RWPE1 (cell line): Measurements from ENCODE around the gene CALML5.

Experiments
- CTCF ChIA-PET: fragments of 350-600 bp; sonication (Branson Sonifier 250); formaldehyde crosslinking; extraction: SDS; loops from one replicate; lab custom pipeline; 2021; lab: Yijun Ruan, JAX
- POLR2A ChIA-PET: fragments of 400-600 bp; formaldehyde crosslinking; extraction: SDS; loops from one replicate; lab custom pipeline; 2020; ENCODE audit warnings: antibody characterized with exemption; ENCODE audit not compliant: low non-redundant PET; lab: Yijun Ruan, JAX
- DNase-seq: peaks from one replicate; pipeline ENCODE4 v3.0.0; 2012; ENCODE audit warnings: low spot score
- H3K27ac ChIP-seq: fragments of 450-650 bp; 2 replicates; pipeline ENCODE4 v1.5.1; 2017
- CTCF ChIP-seq: fragments of 450-650 bp; conservative IDR thresholded peaks from 2 replicates; pipeline ENCODE4 v1.5.1; 2017; ENCODE audit warnings: low read depth, mild to moderate bottlenecking

Gene CALML5

GRCh38 chr10:5482016-5482415 lies 17.4 kb downstream of the CALML5 start:
- CTCF ChIA-PET = no interaction called here
- DNase-seq = no peak
- H3K27ac ChIP-seq = no peak overlapping the region
- no peak for TF ChIP-seq CTCF
- POLR2A ChIA-PET = no interaction called here

DNA sequence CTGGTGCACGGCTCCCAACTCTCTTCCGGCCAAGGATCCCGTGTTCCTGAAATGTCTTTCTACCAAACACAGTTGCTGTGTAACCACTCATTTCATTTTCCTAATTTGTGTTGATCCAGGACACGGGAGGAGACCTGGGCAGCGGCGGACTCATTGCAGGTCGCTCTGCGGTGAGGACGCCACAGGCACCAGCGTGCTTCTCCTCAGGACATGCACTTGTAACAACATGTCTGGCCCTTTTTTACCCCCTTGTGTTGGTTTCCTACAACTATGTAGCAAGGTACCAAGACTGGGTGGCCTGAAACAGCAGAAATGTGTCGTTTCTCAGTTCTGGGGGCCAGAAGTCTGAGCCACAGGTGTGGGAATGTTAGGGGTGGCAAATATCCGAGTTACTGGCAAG lies 18.2 kb downstream of the CALML5 start:
- POLR2A ChIA-PET = no interaction called here
- no peak overlapping the region for H3K27ac ChIP-seq
- no peak for DNase-seq
- TF ChIP-seq CTCF = no peak
- CTCF ChIA-PET = no interaction called here

- DNase-seq = no peak
- H3K27ac ChIP-seq = no peak overlapping the region
- POLR2A ChIA-PET = no interaction called here
- CTCF ChIA-PET = interaction anchor here (0.6 kb wide), 1 partner anchor 33 kb away, joined by 3 read pairs; no protein-coding TSS in a partner anchor
- no peak for TF ChIP-seq CTCF
Measured at GRCh38 chr10:5480162-5480941, 19.0 kb downstream of the CALML5 start.

DNA sequence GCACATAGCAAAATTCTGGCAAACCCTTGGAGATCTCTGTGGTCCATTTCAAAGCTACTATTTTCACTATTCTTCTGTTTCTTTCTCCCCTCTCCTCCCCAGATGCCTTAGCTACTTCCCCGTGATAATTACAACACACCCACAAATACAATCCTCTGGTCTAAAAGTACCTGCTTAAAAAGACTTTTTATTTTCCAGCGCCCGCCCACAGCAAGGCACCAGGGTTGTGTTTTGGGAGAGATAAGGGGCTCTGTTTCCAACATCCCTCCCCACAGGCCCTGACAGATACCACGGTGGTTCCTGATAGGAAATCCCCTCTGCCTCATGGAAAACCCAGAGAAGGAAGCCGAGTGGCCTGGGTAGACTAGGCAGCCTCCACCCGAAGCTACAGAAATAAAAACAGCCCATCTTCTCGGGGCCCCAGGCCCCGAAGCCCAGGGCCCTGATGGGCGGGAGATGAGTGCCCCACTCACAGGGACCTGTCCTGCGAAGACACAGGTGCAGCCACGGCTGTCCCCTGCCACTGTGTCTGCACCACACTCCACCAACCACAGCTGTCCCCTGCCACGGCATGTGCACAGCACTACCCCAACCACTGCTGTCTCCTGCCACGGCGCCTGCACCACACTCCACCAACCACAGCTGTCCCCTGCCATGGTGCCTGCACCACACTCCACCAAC lies 19.7 kb downstream of the CALML5 start:
- H3K27ac ChIP-seq = no peak overlapping the region
- CTCF ChIA-PET = interaction anchor here (1.2 kb wide), 1 partner anchor 143 kb away, joined by 3 read pairs; no protein-coding TSS in a partner anchor
- POLR2A ChIA-PET = no interaction called here
- DNase-seq = no peak
- TF ChIP-seq CTCF = no peak

DNA sequence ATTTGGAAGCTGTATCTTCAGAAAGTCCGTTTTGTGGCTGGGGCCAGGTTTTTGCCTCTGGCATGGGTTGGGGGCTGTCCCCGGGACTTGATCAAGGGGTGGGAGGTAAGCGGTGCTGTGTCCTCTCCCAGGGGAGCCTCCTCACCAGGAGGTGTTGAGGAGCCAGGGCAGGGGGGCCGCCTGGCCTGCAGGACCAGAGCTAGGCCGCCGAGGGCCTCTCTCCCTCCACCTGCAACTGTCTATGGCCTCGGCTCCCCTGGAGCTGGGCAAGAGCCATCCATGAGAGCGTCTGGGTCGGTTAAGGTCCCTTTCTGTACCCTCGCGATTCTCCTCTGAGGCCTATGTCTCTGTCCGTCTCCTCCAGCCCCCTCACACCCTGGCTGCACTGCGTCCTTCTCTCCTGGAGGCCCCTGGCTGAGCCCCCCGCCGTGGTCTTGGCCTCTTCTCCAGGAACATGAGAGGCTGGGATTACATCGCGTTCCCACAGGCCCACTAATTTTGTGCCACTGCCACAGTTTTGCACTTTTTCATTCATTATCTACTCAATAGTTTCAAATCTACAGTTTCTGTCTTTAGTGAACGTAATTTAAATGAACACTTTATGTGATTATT lies 20.6 kb downstream of the CALML5 start:
- POLR2A ChIA-PET = no interaction called here
- CTCF ChIA-PET = interaction anchor here (1.2 kb wide), 1 partner anchor 144 kb away, joined by 3 read pairs; no protein-coding TSS in a partner anchor

More for the DNA sequence above, 20.6 kb downstream of the CALML5 start:
- H3K27ac ChIP-seq = no peak overlapping the region
- no peak for DNase-seq
- TF ChIP-seq CTCF = no peak
